CD4-positive, alpha-beta memory T cell (primary cell): ENCODE data around the gene ZNF823. TPM values are rescaled to one million over a fixed set of nuclear protein-coding genes. Genes with fewer than 3 reads are reported as not detected.
"Not testable (repeated sequence)": the region's sequence is repeated elsewhere in the genome, so short reads cannot be mapped to it uniquely, and the experiment has no call there.

Experiments
- CTCF ChIA-PET: fragments of 350-600 bp; sonication (Branson Sonifier 250); formaldehyde crosslinking; loops from one replicate; lab custom pipeline; 2021; ENCODE audit warnings: inconsistent platforms; ENCODE audit not compliant: partially characterized antibody; lab: Charles Lee
- POLR2A ChIA-PET: fragments of 350-600 bp; sonication (Branson Sonifier 250); formaldehyde crosslinking; loops from one replicate; lab custom pipeline; 2021; ENCODE audit not compliant: partially characterized antibody; lab: Charles Lee
- DNase-seq, 5 donors: peaks; one replicate each; pipeline versions ENCODE4 v3.0.0 to v3.0.0-alpha.2; 2020 to 2022; ENCODE audit warnings: mixed read lengths in 1 of 5
- H3K27ac ChIP-seq: one replicate; pipeline ENCODE4 v1.7.0; 2013; ENCODE audit warnings: low read depth, low read length
- H3K27me3 ChIP-seq: 2 replicates; pipeline ENCODE4 v1.7.0; 2013; ENCODE audit warnings: mild to moderate bottlenecking, low read length, moderate library complexity; ENCODE audit not compliant: insufficient read depth
- H3K36me3 ChIP-seq: 2 replicates; pipeline ENCODE4 v1.7.0; 2013; ENCODE audit warnings: mild to moderate bottlenecking, low read length, moderate library complexity; ENCODE audit not compliant: insufficient read depth
- H3K4me1 ChIP-seq: 2 replicates; pipeline ENCODE4 v1.7.0; 2013; ENCODE audit warnings: mild to moderate bottlenecking, low read length, moderate library complexity; ENCODE audit not compliant: insufficient read depth
- H3K4me3 ChIP-seq, 2 donors: one replicate each; pipeline ENCODE4 v1.7.0; 2013; ENCODE audit warnings: low read length in 2 of 2, mild to moderate bottlenecking in 1 of 2
- H3K9me3 ChIP-seq, 2 donors: one replicate each; pipeline ENCODE4 v1.7.0; 2013; ENCODE audit warnings: low read length in 2 of 2, control low read depth in 1 of 2; ENCODE audit not compliant: control insufficient read depth in 1 of 2
- H3K27ac Mint-ChIP-seq, 7 donors: one replicate each; pipeline ENCODE4 v1.8.0; 2020 to 2021; ENCODE audit warnings: mixed read lengths in 7 of 7, mild to moderate bottlenecking in 6 of 7, inconsistent platforms in 3 of 7, moderate library complexity in 3 of 7
- H3K27me3 Mint-ChIP-seq, 2 donors: one replicate each; pipeline ENCODE4 v1.8.0; 2020 to 2021; ENCODE audit warnings: mixed read lengths in 2 of 2
- H3K36me3 Mint-ChIP-seq, 2 donors: one replicate each; pipeline ENCODE4 v1.8.0; 2020 to 2021; ENCODE audit warnings: mixed read lengths in 2 of 2, inconsistent platforms in 1 of 2, mild to moderate bottlenecking in 1 of 2
- H3K4me1 Mint-ChIP-seq, 4 donors: one replicate each; pipeline ENCODE4 v1.8.0; 2020 to 2021; ENCODE audit warnings: mixed read lengths in 4 of 4, mild to moderate bottlenecking in 1 of 4
- H3K4me3 Mint-ChIP-seq, 8 donors: one replicate each; pipeline ENCODE4 v1.8.0; 2020 to 2021; ENCODE audit warnings: mixed read lengths in 8 of 8, mild to moderate bottlenecking in 7 of 8, moderate library complexity in 6 of 8, inconsistent platforms in 3 of 8
- H3K9me3 Mint-ChIP-seq, 8 donors: one replicate each; pipeline ENCODE4 v1.8.0; 2020 to 2021; ENCODE audit warnings: mixed read lengths in 8 of 8, mild to moderate bottlenecking in 5 of 8, inconsistent platforms in 3 of 8, moderate library complexity in 1 of 8
- intact Hi-C: fragments of 100-400 bp; cut with micrococcal nuclease; formaldehyde crosslinking; loops from one replicate; pipeline ENCODE4 v1.15.1; 2023
- polyA plus RNA-seq, 2 donors: library from polyadenylated mRNA; unstranded; fragments of 300-500 nt; fragmentation: Illumina TruSeq; gene quantifications; one replicate each; pipeline ENCODE4 v1.2.3, GENCODE V29; 2021
- total RNA-seq, 2 experiments: library from RNA; stranded (reverse); gene quantifications; one replicate each; pipeline ENCODE4 v1.2.3, GENCODE V29; 2021

The ZNF823 gene
- total and polyA plus RNA-seq, 4 experiments from 2014 or later: 0.92 to 5.4 (median 4.9) TPM

- Mint-ChIP-seq H3K36me3 (peaks cover 2 to 4% of the 10 kb centered on the region in 2 donors), H3K4me3 (no peak overlapping the region), H3K9me3 (peaks cover 4 to 73% (median 44%) of the 10 kb centered on the region in 8 donors), H3K27ac (no peak overlapping the region), H3K4me1 (no peaks in the 10 kb centered on the region), H3K27me3 (peaks cover 5 to 9% of the 10 kb centered on the region in 2 donors)
- Histone ChIP-seq H3K4me3 (no peak overlapping the region), H3K36me3 (no peaks in the 10 kb centered on the region), H3K9me3 (peaks cover 3 to 4% of the 10 kb centered on the region in 2 donors), H3K27me3 (no peaks in the 10 kb centered on the region), H3K4me1 (no peaks in the 10 kb centered on the region), H3K27ac (no peak overlapping the region)
- intact Hi-C loops: no loop called here
- CTCF ChIA-PET: no interaction called here
- no peak for DNase-seq
- POLR2A ChIA-PET: no interaction called here
Observed at GRCh38 chr19:11680689-11681302, 58.0 kb downstream of the ZNF823 start.

- no peaks in the 10 kb centered on the region for H3K4me1 ChIP-seq
- H3K36me3 ChIP-seq: no peaks in the 10 kb centered on the region
- intact Hi-C loops: no loop called here
- ChIA-PET CTCF (no interaction called here), POLR2A (no interaction called here)
- DNase-seq: no peak
- H3K4me1 Mint-ChIP-seq: peaks cover 0 to 5% (median under 1%) of the 10 kb centered on the region in 4 donors
- H3K27ac ChIP-seq: no peak overlapping the region
- peaks cover 0 to 57% (median 28%) of the 10 kb centered on the region in 8 donors for H3K9me3 Mint-ChIP-seq
- no peak overlapping the region for H3K27ac Mint-ChIP-seq
- no peak overlapping the region for H3K4me3 ChIP-seq
- no peaks in the 10 kb centered on the region for H3K27me3 ChIP-seq
- H3K4me3 Mint-ChIP-seq: no peak overlapping the region
- H3K36me3 Mint-ChIP-seq: peaks cover 0 to 4% of the 10 kb centered on the region in 2 donors
- peaks cover 9 to 14% of the 10 kb centered on the region in 2 donors for H3K27me3 Mint-ChIP-seq
- no peaks in the 10 kb centered on the region for H3K9me3 ChIP-seq
Observed at GRCh38 chr19:11678504-11678903, 60.2 kb downstream of the ZNF823 start.

- H3K4me1 Mint-ChIP-seq, H3K36me3 Mint-ChIP-seq, H3K27me3 ChIP-seq, CTCF ChIA-PET, H3K4me3 ChIP-seq, H3K9me3 ChIP-seq, H3K4me3 Mint-ChIP-seq, H3K27ac ChIP-seq, H3K4me1 ChIP-seq, POLR2A ChIA-PET, H3K36me3 ChIP-seq, intact Hi-C loops, DNase-seq, H3K27ac Mint-ChIP-seq: not testable (repeated sequence)
- peaks cover 0 to 51% (median 24%) of the 10 kb centered on the region in 8 donors for H3K9me3 Mint-ChIP-seq
- peaks cover 11 to 13% of the 10 kb centered on the region in 2 donors for H3K27me3 Mint-ChIP-seq
Observed at GRCh38 chr19:11676661-11677600, 61.8 kb downstream of the ZNF823 start.

GRCh38 chr19:11675569-11675968, 63.2 kb downstream of the ZNF823 start:
- H3K9me3 Mint-ChIP-seq: peaks cover 0 to 45% (median 18%) of the 10 kb centered on the region in 8 donors
- no peak overlapping the region for H3K4me3 Mint-ChIP-seq
- Histone ChIP-seq H3K4me1 (no peaks in the 10 kb centered on the region), H3K36me3 (no peaks in the 10 kb centered on the region), H3K27ac (no peak overlapping the region), H3K27me3 (no peaks in the 10 kb centered on the region), H3K9me3 (no peaks in the 10 kb centered on the region), H3K4me3 (no peak overlapping the region)
- peaks cover 0 to 6% (median under 1%) of the 10 kb centered on the region in 4 donors for H3K4me1 Mint-ChIP-seq
- no peak overlapping the region for H3K27ac Mint-ChIP-seq
- peaks cover 0 to 4% of the 10 kb centered on the region in 2 donors for H3K36me3 Mint-ChIP-seq
- peaks cover 11 to 13% of the 10 kb centered on the region in 2 donors for H3K27me3 Mint-ChIP-seq
- CTCF ChIA-PET: no interaction called here
- POLR2A ChIA-PET: no interaction called here
- intact Hi-C loops: no loop called here
- no peak for DNase-seq

- Mint-ChIP-seq H3K27me3 (peaks cover 11 to 13% of the 10 kb centered on the region in 2 donors), H3K4me1 (peaks cover 0 to 6% (median under 1%) of the 10 kb centered on the region in 4 donors), H3K9me3 (peaks cover 0 to 42% (median 13%) of the 10 kb centered on the region in 8 donors), H3K36me3 (no peaks in the 10 kb centered on the region), H3K27ac (no peak overlapping the region), H3K4me3 (peak overlapping the region in 2 of 8 donors; percentile 3 to 59)
- Histone ChIP-seq H3K4me1 (no peaks in the 10 kb centered on the region), H3K36me3 (no peaks in the 10 kb centered on the region), H3K9me3 (no peaks in the 10 kb centered on the region), H3K4me3 (no peak overlapping the region), H3K27ac (no peak overlapping the region), H3K27me3 (no peaks in the 10 kb centered on the region)
- intact Hi-C loops: no loop called here
- CTCF ChIA-PET: no interaction called here
- no peak for DNase-seq
- POLR2A ChIA-PET: no interaction called here
Observed at GRCh38 chr19:11674067-11674492, 64.7 kb downstream of the ZNF823 start.

- Mint-ChIP-seq H3K4me3 (peak overlapping the region in 2 of 8 donors; percentile 3 to 59), H3K4me1 (peaks cover 0 to 6% (median under 1%) of the 10 kb centered on the region in 4 donors), H3K27ac (no peak overlapping the region), H3K27me3 (peaks cover 11 to 13% of the 10 kb centered on the region in 2 donors), H3K9me3 (peaks cover 0 to 40% (median 13%) of the 10 kb centered on the region in 8 donors), H3K36me3 (no peaks in the 10 kb centered on the region)
- H3K4me1 ChIP-seq: no peaks in the 10 kb centered on the region
- CTCF ChIA-PET: no interaction called here
- intact Hi-C loops: no loop called here
- no peaks in the 10 kb centered on the region for H3K27me3 ChIP-seq
- no peaks in the 10 kb centered on the region for H3K9me3 ChIP-seq
- no peak overlapping the region for H3K4me3 ChIP-seq
- POLR2A ChIA-PET: no interaction called here
- H3K27ac ChIP-seq: no peak overlapping the region
- DNase-seq: no peak
- H3K36me3 ChIP-seq: no peaks in the 10 kb centered on the region
Observed at GRCh38 chr19:11673608-11674041, 65.1 kb downstream of the ZNF823 start.
